Head of caudate nucleus (tissue), 42 donors: ENCODE results near the gene KLK1.
"Not testable (repeated sequence)": the region's sequence is repeated elsewhere in the genome, so short reads cannot be mapped to it uniquely, and the experiment has no call there.

Experiments used
- DNase-seq, 42 donors: peaks; one replicate each; pipeline versions ENCODE4 v3.0.0 to v3.0.0-alpha.2; 2020 to 2021; ENCODE audit warnings: mixed read lengths in 7 of 42
- intact Hi-C: fragments of 100-400 bp; cut with DNase I; formaldehyde crosslinking; loops from one replicate; pipeline ENCODE4 v1.15.0; 2022

The KLK1 gene

DNA sequence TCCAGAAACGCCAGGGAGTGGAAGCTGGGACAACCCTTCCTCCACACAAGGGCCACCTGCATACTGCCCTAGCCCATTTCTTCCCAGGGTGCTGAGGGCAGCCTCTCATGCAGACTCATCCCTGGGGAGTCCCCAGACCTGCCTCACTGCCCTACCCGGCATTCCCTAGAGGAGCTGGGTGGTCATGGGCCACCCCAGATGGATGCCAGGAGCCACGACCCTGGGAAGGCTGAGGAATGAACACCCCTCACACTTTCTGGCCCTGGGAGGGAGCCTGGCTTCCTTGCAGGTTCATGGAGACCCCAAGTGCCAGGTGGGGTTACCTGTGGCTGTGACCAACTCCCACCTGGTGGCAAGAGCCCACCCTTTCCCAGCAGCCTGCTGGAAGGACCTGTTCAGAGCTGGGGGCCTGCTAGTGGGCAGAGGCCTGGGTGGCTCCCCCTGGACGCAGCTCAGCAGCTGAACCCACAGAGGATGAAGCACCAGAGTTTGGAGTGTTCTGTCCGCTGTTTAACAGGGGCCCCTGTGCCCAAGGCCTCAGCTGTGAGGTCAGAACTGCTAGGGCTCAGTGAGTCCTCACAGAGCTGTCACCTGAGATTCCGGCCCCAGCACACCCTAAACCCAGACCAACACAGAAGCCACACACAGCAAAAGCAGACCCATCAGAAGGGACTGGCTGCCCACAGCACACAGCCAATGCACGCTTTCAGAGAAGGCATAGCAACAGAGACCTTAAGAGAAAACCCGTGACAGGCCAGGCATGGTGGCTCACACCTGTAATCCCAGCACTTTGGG is 26.8 kb downstream of the KLK1 start:
- intact Hi-C loops = no loop called here

GRCh38 chr19:50796128-50796633 is 27.4 kb downstream of the KLK1 start:
- DNase-seq = no peak
- intact Hi-C loops = no loop called here

More for the DNA sequence above, 26.8 kb downstream of the KLK1 start:
- no peak for DNase-seq

DNA sequence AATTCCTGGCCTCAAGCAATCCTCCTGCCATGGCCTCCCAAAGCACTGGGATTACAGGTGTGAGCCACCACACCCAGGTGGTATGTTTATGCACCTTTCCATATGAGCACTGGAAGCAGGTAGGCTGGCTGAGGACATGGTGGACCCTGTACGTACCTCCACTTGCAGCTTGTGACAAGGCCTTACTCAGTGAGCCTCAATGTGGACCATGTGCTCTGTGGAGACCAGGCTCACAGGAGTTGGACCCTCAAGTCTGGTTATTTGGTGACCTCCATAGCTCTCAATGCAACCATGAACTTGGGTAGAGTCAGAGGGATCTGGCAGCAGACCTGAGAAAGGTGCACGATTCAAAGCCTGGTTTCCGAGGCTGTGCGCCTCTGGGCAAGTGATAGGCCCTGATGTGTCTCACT is 27.9 kb downstream of the KLK1 start:
- no peak for DNase-seq
- intact Hi-C loops = no loop called here

- intact Hi-C loops = no loop called here
- DNase-seq = no peak
These were observed 28.5 kb downstream of the KLK1 start for GRCh38 chr19:50794876-50795663.

DNA sequence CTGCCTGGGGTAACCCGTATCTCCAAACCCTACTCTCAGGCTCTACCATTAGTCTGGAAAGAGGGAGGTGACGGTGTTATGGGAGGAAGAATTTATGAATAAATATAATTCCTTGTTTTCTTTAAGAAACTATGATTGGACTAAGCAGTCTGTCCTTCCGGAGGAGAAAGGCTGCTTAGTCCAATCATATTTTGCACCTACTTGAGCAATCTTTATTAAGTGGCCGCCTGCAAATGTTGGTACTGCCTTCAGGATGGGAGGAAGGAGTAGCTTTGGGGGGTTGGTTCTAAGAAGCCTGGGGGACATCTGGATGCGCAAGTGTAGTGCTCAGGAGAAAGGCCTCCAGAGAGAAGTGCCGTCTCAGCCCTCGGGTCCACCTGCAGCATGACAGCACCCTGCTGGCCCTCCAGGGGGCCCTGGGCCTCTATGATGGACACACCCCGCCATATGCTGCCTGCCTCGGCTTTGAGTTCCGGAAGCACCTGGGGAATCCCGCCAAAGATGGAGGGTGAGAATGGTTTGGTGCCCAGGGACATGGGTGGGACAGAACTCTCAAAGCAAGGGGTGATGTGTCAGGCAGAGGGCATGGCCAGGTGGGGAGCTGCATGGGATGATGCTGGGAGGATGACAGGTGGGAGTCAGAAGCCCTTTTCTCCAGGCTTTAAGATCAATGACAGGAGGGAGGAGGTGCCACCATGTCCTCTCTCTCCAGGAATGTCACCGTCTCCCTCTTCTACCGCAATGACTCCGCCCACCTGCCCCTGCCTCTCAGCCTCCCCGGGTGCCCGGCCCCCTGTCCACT is 29.3 kb downstream of the KLK1 start:
- intact Hi-C loops = no loop called here

DNA sequence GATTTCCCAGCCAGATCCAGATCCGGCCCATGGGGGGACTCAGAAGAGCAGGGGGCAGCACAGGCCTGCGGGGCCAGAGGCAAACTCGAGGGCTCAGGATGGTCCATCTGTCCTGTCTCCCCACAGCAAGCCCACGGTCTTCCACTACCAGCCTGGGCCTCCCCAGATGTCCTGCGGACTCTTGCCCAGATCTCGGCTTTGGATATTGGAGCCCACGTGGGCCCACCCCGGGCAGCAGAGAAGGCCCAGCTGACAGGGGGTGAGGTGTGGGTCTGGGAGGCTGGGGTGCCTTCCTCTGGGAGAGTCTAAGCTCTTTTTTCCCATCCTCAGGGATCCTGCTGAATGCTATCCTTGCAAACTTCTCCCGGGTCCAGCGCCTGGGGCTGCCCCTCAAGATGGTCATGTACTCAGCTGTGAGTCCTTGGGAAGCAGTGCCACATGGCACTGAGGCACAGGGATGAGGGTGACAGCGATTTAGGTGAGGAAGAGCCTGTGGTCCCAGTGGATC is 30.0 kb downstream of the KLK1 start:
- intact Hi-C loops = no loop called here
- DNase-seq = no peak

More for the DNA sequence above, 29.3 kb downstream of the KLK1 start:
- DNase-seq = no peak

GRCh38 chr19:50792272-50793250 is 31.0 kb downstream of the KLK1 start:
- DNase-seq = no peak
- intact Hi-C loops = no loop called here

DNA sequence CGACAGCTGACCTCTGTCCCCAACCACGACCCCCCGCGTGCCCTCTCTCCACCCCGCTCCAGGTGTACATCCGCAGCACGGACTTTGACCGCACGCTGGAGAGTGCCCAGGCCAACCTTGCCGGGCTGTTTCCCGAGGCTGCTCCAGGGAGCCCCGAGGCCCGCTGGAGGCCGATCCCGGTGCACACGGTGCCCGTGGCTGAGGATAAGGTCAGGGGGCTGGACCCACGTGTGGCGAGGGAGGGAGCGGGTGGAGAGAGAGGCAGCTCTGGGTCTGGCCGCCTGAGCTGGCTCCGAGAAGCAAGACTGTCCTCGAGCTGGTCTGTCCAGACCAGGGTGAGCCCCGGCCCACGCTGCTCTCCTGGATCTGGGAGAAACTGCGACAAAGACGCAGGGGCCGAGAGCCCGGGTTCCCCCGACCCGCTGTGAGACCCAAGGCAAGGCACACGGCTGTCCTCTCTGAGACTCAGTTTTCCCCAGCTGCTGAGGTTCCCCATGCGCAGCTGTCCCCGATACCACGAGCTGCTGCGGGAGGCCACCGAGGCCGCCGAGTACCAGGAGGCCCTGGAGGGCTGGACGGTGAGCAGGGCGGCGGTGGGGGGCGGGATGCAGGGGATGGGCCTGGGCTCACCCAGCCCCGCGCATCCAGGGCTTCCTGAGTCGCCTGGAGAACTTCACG is 31.9 kb downstream of the KLK1 start:
- intact Hi-C loops = no loop called here
- no peak for DNase-seq

DNA sequence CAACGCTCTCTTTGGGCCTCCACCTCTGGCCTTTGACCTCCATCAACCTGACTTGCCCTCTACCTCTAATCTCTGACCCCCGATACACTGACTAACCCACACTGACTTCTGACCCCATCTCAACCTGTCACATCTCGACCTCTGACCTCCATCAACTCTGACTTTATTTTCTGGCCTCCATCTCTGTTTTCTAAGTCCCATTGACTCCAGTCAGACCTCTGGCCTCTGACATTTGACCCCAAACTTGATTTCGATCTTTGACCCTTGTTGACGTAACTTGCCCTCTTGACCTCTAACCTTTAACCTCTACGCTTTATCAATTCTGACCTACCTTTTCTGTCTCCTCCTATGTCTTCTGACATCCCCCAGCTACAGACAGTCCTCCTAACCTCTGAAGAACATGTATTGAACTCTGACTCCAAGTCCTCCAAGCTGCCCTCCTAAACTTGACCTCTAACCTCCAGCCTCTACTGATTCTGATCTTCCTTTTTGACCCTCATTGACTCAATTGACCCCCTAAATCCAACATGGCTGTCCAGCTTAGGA is 32.6 kb downstream of the KLK1 start:
- no peak for DNase-seq
- intact Hi-C loops = no loop called here

GRCh38 chr19:50790396-50790795 is 33.2 kb downstream of the KLK1 start, which contains the start of gene ACP4:
Gene ACP4 (plus strand): TSS chr19:50790415. CDS start chr19:50790415, 0 bp downstream.
- DNase-seq = no peak
- intact Hi-C loops = no loop called here

DNA sequence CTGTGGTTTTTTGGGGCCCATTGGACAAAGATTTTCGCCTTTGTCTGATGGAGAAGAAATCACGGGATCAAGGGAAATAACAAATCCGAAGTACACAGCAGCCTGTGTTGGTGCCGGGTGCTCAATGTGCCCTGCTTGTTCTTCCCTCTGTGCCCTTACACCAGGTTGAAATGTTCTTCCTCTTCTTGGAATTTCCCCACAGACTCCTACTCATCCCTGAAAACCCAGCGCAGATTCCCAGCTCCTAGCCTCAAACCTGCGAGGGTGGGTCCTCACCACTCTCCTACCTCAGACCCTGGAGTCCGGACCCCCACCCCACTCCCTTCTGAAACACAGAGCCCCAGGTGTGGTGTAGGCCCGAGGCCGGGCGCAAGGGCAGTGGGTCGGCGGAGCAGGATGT is 38.3 kb downstream of the KLK1 start:
- intact Hi-C loops = loop anchor here (5.0 kb wide), 1 partner anchor 178 kb away; no protein-coding TSS in a partner anchor
- DNase-seq = no peak

GRCh38 chr19:50784710-50785109 is 38.9 kb downstream of the KLK1 start:
- intact Hi-C loops = loop anchor here (5.0 kb wide), 4 partner anchors 62 to 417 kb away; partner anchors contain the start of genes CLEC11A and NAPSA
- DNase-seq = no peak

DNA sequence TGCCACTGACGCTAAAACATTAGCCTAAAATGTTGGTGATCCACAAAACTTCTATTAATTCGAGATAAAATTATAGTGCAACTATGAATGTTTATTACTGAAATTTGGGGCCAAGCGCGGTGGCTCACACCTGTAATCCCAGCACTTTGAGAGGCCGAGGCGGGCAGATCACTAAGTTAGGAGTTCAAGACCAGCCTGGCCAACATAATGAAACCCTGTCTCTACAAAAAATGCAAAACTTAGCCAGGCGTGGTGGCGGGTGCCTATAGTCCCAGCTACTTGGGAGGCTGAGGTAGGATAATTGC is 39.8 kb downstream of the KLK1 start:
- not testable (repeated sequence) for DNase-seq
- intact Hi-C loops = loop anchor here (5.0 kb wide), 3 partner anchors 61 to 416 kb away; partner anchors contain the start of genes CLEC11A and NAPSA

- DNase-seq = no peak
- intact Hi-C loops = loop anchor here (5.0 kb wide), 3 partner anchors 59 to 414 kb away; partner anchors contain the start of genes CLEC11A and NAPSA
These were observed 42.7 kb downstream of the KLK1 start for GRCh38 chr19:50780753-50781435.

DNA sequence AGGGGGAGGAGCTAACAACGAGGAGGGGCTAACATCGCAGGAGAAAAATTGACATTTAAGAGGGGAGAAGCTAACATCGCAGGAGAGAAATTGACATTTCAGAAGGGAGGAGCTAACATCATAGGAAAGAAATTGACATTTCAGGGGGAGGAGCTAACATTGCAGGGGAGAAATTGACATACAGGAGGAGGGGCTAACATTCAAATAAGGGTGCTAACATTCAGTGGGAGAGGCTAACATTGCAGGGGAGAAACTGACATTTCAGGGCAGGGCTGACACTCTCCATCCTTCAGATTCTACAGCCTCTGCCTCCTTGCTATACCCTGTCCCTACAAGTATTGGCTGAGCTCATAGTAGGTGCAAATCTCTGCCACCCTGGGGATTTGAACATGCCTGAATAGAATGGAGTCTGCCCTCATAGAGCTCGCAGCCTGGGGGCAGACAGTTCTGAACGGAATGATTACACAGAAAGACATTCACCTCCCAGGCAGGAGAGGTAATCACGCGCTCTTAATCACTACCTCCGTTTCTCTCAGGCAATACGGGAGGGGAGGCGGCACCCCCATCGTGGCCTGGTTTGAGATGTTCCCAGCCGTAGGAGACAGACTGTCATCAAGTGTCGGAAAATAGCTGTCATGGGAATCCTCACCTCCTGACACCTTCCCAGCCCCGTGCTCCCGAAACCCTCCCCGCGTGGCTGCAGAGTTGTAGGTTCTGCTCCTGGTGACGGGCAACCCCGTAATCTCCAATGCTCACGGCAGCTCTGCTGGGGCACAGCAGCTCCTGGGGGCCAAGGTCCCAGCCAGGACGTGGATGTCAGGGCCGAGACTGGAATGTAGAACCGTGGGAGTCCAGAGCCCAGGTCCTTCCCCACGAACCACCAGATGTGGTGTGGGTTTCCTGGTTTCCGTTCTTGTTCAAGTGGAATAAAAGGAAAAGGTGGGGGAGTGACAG is 43.8 kb downstream of the KLK1 start:
- peak; percentile 39 to 94 (median 78) for DNase-seq
- intact Hi-C loops = loop anchor here (5.0 kb wide), 3 partner anchors 57 to 412 kb away; partner anchors contain the start of genes CLEC11A and NAPSA
